NCI-H2196 treated with DMSO at 0.1 percent for 48 hours (cell line): ENCODE results near the gene DSTN.
"Not testable (repeated sequence)": the region's sequence is repeated elsewhere in the genome, so short reads cannot be mapped to it uniquely, and the experiment has no call there.

Experiments
- DNase-seq: peaks from one replicate; lab custom pipeline; 2025; ENCODE audit not compliant: unreplicated experiment; lab: John Stamatoyannopoulos, UW

DSTN gene

DNA sequence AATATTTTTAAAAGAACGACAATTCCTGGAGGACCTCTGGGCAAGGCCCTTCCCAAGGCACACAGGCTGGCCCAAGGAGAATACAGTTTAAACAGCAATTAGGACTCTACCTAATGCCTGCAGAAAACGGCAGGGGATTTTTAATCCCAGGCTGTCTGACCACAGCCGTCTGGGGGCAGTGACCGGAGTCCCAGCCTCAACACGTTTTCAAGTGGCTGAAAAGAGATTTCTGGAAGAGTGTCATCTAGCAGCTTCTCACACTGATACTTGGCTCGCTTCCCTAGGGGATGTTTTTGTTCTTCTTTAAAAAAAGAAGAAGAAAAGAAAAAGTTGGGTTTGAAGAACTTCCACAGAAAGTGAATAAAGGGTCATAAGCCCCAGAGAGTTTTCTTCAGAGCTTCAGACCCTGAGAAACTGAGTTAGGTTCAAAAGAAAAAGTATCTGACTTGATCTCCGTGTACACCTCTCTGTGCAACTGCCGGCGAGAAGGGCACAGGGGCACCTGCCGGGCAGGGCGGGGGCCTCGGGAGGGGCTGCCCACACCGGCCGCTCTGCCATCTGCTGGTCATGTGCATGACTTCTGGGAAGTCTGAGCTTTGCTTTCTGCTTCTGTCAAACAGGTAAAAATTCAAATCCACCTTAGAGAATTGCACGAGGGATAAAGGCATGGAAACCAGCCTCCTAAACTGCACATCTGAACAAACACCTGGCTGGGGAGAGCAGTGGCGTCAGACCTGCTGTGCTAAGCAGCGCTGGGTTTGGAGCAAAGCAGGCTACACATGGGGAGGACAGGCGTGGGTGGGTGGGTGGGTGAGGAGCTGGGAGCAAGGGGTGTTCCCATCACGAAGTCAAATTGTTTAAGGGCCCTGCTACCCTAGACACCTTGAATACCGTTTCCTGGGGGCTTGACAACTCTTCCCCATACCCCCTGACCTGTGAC is 79.2 kb downstream of the DSTN start:
- DNase-seq = peak; percentile 65

DNA sequence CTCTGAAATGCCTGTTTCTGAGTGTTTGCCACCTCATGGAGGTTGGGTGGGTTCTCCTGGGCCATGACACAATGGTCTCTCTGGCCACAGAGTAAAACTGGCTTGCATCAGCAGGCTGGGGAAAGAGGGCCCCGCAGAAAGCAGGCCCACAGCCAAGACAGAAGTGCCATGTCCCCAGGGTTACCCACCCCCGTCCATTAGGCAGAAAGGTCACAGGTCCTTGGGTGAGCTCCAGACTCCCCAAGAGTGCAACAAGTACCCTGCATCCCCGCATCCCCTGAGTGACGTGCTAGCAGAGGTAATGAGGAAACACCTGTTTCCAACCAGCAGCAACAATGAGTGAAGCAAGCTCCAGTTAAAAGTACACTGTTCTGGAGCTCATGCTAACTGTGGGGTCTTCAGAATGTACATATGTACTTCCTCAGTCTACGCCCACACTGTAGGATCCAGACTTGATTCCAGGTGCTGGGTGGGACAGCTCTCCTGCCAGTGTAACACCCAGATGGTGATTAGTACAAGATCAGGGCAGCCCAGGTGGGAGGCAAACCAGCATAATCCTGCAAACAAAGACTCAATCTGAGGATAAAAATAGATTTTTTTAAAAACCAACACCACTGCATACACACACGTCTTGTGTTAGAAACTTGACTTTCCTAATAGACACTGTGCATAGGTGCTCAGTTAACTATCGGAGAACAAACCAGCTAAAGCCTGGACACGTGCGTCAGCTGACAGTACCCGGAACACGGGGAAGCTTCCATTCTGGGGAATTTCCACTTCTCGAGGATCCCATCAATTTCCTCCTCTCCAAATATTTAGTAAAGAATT is 80.6 kb downstream of the DSTN start:
- DNase-seq = no peak

DNA sequence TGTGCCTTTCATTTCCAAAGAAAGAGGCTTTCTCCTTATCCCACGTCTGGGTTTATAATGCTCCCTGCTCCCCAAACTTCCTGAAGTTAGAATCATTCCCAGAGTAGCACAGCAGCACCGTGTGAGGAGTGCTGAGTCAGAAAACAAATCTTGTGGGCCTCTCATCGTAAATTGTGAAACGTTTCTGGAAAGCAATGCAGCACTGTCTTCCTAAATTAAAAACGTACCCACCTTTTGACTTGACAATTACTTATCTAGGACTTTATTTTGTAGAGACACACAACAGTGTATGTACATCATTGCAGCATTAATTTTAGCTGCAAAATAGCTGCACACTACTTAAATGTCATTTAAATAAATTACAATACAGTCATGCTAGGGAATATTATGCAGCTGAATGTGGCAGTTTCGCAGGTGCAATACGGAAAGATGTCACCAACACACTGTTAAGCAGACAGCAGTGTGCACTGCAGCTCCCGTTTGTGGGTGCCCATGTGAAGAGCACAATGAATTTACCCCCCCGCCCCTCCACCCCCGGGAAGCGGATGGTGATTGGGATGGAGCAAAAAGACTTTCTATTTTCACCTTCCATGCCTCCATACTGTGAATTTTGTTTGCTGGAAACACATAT is 81.4 kb downstream of the DSTN start:
- DNase-seq = no peak

DNA sequence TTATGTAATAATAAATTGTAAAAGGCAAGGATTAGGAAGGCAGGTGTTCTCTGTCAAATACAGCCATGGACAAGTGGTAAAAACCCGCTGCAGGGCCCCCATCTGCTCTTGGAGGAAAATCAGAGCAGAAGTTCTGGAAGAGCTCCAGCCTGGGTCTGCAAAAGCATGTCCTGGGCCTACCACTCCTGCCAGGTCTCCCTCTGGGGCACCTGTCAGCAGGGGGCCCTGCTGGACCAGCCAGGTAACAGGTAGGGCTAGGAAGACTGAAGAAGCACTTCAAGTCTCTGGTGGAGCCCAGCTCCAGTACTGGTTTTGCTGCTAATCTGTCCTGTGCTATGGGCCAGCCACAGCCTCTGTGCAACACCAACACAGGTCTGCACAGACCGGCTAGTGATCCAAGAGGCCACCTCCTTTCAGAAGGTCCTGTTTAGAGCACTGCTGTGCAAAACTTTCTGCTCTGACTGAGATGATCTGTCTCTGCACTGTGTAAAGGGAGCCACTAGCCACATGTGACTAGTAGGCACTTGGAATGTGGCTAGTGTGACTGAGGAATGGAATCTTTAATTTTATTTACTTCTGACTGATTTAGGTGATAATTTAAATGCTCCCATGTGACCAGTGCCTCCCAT is 82.0 kb downstream of the DSTN start:
- DNase-seq = no peak

DNA sequence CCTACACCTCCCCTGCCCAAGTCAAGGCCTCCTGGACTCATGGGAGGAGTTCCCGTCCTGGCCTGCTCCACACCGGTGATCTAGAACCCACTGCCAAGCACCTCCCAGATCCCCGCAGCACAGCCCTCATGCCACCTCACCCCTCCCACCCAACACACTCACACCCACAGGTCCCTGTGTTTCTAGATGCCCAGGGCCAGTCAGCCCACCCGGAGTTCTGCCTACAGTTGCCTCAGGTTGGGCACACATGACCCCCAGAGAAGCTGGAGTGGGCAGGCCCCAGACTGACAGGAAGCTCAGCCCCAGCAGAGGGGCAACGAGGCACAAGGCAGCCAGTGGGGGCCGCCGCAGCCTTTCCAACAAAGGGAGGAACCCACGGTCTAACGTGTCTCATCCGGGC is 82.5 kb downstream of the DSTN start:
- DNase-seq = no peak

DNA sequence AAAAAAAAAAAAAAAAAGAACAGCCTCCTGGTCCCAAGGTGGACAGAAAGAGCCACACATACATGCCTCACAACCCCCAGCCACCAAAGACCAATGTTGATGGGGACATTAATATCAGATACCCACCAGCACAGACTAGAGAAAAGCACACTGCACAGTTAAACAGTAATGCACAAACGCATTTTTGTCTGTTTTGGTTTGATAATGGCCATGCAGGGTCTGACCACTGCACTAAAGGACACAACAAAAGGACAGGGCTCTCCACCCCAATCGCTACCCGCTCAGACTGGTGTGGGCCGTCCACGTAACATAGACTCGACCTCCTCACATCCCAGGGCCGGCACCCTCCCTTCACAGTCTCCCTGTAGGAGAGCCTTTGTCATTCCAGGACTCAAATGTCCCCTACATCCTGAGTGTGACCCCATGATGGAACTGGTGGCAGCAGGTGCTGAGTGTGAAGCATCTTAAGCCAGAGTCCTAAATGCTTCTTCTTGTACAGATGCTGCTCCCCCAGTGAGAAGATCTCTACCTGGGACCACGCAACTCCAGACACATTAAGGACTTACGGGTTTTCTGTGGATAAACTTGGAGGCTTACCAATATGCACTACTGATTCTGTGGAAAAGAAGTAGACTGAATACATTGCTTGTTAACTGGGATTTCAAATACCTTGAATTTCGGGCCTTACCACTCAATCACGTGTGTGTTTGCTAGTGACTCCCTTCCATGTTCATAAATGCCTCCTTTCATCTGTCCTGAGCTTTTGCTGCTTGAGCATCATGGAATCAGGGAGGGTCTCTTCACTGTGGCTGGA is 84.2 kb downstream of the DSTN start:
- no peak for DNase-seq

DNA sequence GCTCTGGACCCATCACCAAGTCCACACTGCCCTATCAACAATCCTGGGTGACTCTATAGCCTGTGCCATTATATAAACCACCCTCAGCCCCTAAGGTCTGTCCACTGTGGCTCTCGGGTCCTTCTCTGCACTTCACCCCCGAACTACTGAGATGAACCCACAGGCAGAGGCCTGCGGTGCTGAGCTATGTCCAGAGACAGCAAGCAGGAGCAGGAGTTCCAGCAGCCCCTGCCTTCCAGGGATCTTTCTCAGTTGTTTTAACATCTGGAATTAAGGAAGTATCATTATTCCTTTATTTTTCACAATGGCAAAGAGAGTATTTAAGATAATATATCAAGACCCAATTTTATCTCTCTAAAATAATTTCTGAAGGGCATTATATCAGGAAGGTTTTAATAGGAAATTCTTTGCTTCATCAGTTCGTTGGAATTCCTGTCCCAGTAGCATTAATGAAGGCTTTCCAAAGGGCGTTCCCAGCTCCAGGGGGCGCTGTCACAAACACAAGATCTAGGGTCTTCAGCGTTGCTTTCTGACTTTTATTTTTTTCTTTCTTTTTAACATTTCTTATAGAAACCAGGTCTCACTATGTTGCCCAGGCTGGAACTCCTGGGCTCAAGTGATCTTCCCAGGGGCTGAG is 84.9 kb downstream of the DSTN start:
- DNase-seq = no peak

DNA sequence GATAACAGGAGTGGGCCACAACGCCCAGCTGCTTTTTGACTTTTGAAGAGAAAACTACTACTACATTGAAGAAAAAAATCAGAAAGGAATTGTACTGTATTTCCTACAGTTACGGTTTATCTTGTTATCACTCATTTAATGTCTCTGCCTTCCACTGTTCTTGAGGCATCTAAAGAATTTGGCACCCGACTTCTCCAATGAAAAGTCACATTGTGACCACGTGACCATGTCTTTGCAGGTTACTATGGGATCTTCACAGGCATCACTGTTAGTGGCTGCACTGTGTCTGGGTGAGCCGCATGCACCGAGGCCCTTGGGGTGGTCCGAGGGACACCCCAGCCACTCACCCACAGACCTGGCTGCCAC is 85.4 kb downstream of the DSTN start:
- no peak for DNase-seq

DNA sequence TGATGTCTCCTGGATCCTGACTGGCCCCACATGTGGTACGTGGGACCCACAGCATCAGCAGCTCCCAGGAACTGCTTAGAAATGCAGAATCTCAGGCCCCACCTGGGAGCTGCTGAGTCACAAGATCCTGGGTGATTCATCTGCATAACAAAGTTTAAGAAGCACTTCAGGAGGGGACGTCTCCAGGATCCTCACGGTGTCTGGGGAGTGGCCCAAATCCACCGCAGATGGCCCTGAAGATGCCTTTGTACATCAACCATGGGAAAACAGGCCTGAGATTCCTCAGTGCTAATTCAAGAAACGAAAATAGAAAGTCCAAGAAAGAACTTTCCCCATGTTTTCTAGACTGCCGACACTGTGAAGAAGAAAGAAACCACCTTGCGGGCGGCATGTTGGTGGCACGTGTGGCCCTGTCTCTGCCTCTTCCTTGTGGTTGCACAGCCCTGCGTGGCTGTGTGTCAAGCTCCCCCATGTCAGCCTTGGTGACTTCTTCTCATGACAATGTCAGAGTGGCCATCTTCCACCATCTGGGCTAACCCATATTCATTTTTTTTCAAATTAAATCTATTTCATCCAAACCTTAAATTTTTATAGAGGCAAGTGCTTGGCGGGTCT is 86.1 kb downstream of the DSTN start:
- DNase-seq = no peak

DNA sequence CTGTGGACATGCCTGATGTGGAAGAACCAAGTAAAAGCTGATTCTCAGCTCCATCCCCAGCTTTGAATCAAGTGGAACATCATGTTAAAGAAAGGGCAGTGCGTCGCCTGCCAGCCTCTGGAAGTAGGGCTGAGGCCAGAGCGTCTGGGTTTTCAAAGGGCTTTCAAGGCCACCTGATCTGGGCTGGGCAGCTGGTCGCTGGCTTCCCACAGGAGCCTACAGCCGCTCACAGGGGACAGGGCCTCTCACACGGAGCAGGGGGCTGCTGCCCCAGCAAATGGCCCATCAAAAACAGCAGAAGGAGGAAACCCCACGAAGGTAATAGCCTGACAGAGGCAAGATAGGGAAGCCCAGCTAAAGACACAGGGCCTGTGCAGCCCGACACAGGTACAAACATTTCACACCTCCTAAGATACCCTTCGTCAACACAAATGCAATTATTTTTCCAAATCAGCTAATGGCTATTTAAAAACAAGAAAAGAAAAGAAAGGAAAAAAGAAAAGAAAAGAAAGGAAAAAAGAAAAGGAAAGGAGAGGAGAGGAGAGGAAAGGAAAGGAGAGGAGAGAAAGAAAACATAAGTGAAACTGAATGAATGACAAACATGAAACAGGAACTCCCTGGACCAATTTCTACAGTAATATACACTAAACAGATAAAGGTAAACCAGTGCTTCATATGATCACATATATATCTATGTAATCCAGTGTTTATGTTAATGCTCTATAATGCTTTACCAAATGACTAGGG is 87.4 kb downstream of the DSTN start:
- DNase-seq = no peak

DNA sequence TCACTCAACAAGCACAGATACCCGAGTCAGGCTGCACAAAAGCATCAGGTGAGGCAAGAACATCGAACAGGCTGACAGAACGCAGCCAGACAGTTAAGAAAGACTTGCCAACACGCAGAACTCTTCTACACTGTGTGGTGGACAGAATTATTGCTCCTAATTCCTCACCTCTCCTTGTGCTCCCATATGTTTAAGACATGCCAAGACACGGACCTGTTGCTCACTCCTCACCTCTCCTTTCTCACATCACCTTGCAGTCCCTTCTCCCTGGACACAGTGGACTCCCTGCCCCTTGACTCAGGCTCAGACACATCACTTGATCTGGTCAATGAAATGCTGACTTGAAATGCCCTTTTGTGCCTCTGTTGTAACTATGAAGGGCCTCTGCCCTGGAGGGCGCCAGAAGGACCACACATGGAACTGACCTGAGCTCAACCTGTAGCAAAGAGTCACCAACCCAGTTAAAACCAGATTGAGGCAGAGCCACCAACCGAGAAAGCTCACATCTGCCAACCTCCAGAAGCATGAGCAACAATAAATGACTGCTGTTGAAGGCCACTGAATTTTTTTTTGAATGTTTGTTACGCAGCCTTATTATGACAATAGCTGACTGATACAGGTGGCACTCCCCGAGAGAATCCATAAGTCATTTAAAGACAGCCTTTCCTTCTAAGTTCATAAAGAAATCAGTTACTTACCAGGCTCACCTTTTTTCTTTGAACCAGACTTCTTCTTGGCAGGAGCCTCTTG is 88.2 kb downstream of the DSTN start:
- no peak for DNase-seq

DNA sequence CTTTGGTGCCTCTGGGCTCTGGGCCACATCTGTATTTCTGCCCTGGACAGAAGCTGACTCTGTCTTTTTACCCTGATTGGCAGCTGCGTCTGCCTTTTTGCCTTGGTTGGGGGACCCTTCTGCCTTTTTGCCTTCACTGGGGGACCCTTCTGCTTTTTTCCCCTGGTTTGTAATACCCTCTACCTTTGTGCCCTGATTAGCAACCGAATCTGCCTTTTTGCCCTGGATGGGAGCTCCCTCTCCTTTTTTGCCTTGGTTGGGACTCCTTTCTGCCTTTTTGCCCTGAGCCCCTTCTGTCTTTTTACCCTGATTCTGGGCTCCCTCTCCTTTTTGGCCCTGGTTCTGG is 88.7 kb downstream of the DSTN start:
- no peak for DNase-seq

DNA sequence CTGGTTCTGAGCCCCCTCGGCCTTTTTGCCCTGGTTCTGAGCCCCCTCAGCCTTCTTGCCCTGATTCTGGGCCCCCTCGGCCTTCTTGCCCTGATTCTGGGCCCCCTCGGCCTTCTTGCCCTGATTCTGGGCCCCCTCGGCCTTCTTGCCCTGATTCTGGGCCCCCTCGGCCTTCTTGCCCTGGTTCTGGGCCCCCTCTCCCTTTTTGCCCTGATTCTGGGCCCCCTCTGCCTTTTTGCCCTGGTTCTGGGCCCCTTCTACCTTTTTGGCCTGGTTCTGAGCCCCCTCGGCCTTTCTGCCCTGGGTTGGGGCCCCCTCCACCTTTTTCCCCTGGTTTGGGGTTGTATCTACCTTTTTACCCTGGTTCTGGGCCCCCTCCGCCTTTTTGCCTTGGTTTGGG is 89.5 kb downstream of the DSTN start:
- DNase-seq = not testable (repeated sequence)
